H9 (cell line): Measurements from ENCODE around the gene LINGO4. TPM values are rescaled to one million over a fixed set of nuclear protein-coding genes. Genes with fewer than 3 reads are reported as not detected.

ENCODE experiments used
- DNase-seq: peaks from one replicate; pipeline ENCODE4 v3.0.0-alpha.2; 2017
- H2AFZ ChIP-seq: one replicate; pipeline ENCODE4 v1.6.1; 2013; ENCODE audit warnings: mild to moderate bottlenecking, low read length, control low read depth, moderate library complexity
- H2AK5ac ChIP-seq: 2 replicates; pipeline ENCODE4 v1.6.1; 2013; ENCODE audit warnings: low read length, control low read depth, mixed read lengths; ENCODE audit not compliant: insufficient read length
- H2BK120ac ChIP-seq: one replicate; pipeline ENCODE4 v1.6.1; 2013; ENCODE audit warnings: low read depth, mild to moderate bottlenecking, low read length, control low read depth, inconsistent platforms; ENCODE audit not compliant: poor library complexity, severe bottlenecking
- H2BK12ac ChIP-seq: 2 replicates; pipeline ENCODE4 v1.6.1; 2013; ENCODE audit warnings: low read length, control low read depth, mixed read lengths, low read depth; ENCODE audit not compliant: insufficient read length
- H2BK15ac ChIP-seq: 2 replicates; pipeline ENCODE4 v1.6.1; 2013; ENCODE audit warnings: low read depth, low read length, control low read depth
- H2BK20ac ChIP-seq: one replicate; pipeline ENCODE4 v1.6.1; 2013; ENCODE audit warnings: low read depth, mild to moderate bottlenecking, low read length, control low read depth, inconsistent platforms; ENCODE audit not compliant: poor library complexity, severe bottlenecking
- H2BK5ac ChIP-seq: 2 replicates; pipeline ENCODE4 v1.6.1; 2013; ENCODE audit warnings: low read length, control low read depth, mixed read lengths; ENCODE audit not compliant: insufficient read length
- H3K14ac ChIP-seq: 2 replicates; pipeline ENCODE4 v1.6.1; 2013; ENCODE audit warnings: low read length, control low read depth; ENCODE audit not compliant: insufficient read depth
- H3K18ac ChIP-seq: 2 replicates; pipeline ENCODE4 v1.6.1; 2013; ENCODE audit warnings: low read depth, mild to moderate bottlenecking, mixed read lengths, low read length, control low read depth; ENCODE audit not compliant: insufficient read length
- H3K23ac ChIP-seq: 2 replicates; pipeline ENCODE4 v1.6.1; 2013; ENCODE audit warnings: low read length, control low read depth, mixed read lengths, low read depth; ENCODE audit not compliant: insufficient read length
- H3K23me2 ChIP-seq: 2 replicates; pipeline ENCODE4 v1.6.1; 2013; ENCODE audit warnings: low read depth, mild to moderate bottlenecking, mixed read lengths, low read length, control low read depth; ENCODE audit not compliant: insufficient read length, poor library complexity, severe bottlenecking
- H3K27ac ChIP-seq: 2 replicates; pipeline ENCODE4 v1.5.1; 2013; ENCODE audit warnings: low read length, control low read depth, mixed read lengths, low read depth; ENCODE audit not compliant: insufficient read length
- H3K27me3 ChIP-seq: 2 replicates; pipeline ENCODE4 v1.6.1; 2013; ENCODE audit warnings: low read length, control low read depth, inconsistent platforms; ENCODE audit not compliant: insufficient read depth
- H3K4ac ChIP-seq: 2 replicates; pipeline ENCODE4 v1.6.1; 2013; ENCODE audit warnings: low read depth, mild to moderate bottlenecking, control low read depth, inconsistent platforms, low read length, moderate library complexity
- H3K4me1 ChIP-seq: 2 replicates; pipeline ENCODE4 v1.6.1; 2013; ENCODE audit warnings: low read length, control low read depth, inconsistent platforms; ENCODE audit not compliant: insufficient read depth
- H3K4me2 ChIP-seq: 2 replicates; pipeline ENCODE4 v1.6.1; 2013; ENCODE audit warnings: low read length, control low read depth, mixed read lengths; ENCODE audit not compliant: insufficient read length, insufficient read depth
- H3K56ac ChIP-seq: 2 replicates; pipeline ENCODE4 v1.6.1; 2013; ENCODE audit warnings: low read depth, mild to moderate bottlenecking, mixed read lengths, low read length, control low read depth; ENCODE audit not compliant: insufficient read length
- H3K79me1 ChIP-seq: 2 replicates; pipeline ENCODE4 v1.6.1; 2013; ENCODE audit warnings: low read depth, mild to moderate bottlenecking, moderate library complexity, low read length, control low read depth, inconsistent platforms; ENCODE audit not compliant: insufficient read depth, poor library complexity, severe bottlenecking
- H3K79me2 ChIP-seq: 2 replicates; pipeline ENCODE4 v1.6.1; 2013; ENCODE audit warnings: low read length, control low read depth, inconsistent platforms; ENCODE audit not compliant: insufficient read depth
- H3K9ac ChIP-seq: 2 replicates; pipeline ENCODE4 v1.6.1; 2013; ENCODE audit warnings: low read length, control low read depth, mixed read lengths; ENCODE audit not compliant: insufficient read length; ENCODE audit errors: extremely low read depth
- H3K9me3 ChIP-seq: one replicate; pipeline ENCODE4 v1.6.1; 2013; ENCODE audit warnings: low read depth, low read length, inconsistent platforms; ENCODE audit not compliant: control insufficient read depth
- H3T11ph ChIP-seq: one replicate; pipeline ENCODE4 v1.6.1; 2013; ENCODE audit warnings: mild to moderate bottlenecking, low read length, control low read depth, inconsistent platforms
- H4K20me1 ChIP-seq: one replicate; pipeline ENCODE4 v1.6.1; 2013; ENCODE audit not compliant: control insufficient read depth, insufficient read length, insufficient read depth
- H4K5ac ChIP-seq: 2 replicates; pipeline ENCODE4 v1.6.1; 2013; ENCODE audit warnings: low read depth, mild to moderate bottlenecking, mixed read lengths, low read length, control low read depth; ENCODE audit not compliant: insufficient read length
- H4K8ac ChIP-seq: replicated peaks from 2 replicates; pipeline ENCODE4 v1.6.1; 2013; ENCODE audit warnings: low read length, control low read depth, mixed read lengths, low read depth; ENCODE audit not compliant: insufficient read length
- H4K91ac ChIP-seq: 2 replicates; pipeline ENCODE4 v1.6.1; 2013; ENCODE audit warnings: low read depth, mild to moderate bottlenecking, moderate library complexity, mixed read lengths, low read length, control low read depth; ENCODE audit not compliant: insufficient read length
- H3K27ac Mint-ChIP-seq, 3 experiments: 2 replicates in 2 of 3; 3 replicates in 1 of 3; pipeline ENCODE4 v1.8.0; 2020 to 2021; ENCODE audit warnings: mixed read lengths in 3 of 3, mild to moderate bottlenecking in 1 of 3, moderate library complexity in 1 of 3
- H3K27me3 Mint-ChIP-seq: 2 replicates; pipeline ENCODE4 v1.8.0; 2021; ENCODE audit warnings: low read depth, mild to moderate bottlenecking, moderate library complexity, mixed read lengths
- H3K36me3 Mint-ChIP-seq, 3 experiments: 2 replicates in 2 of 3; 3 replicates in 1 of 3; pipeline ENCODE4 v1.8.0; 2020 to 2021; ENCODE audit warnings: low read depth in 3 of 3, mixed read lengths in 3 of 3; ENCODE audit not compliant: insufficient read depth in 1 of 3
- H3K4me1 Mint-ChIP-seq, 2 experiments: 2 replicates each; pipeline ENCODE4 v1.8.0; 2020; ENCODE audit warnings: mixed read lengths in 2 of 2
- H3K4me3 Mint-ChIP-seq, 2 experiments: 2 replicates in 1 of 2; 3 replicates in 1 of 2; pipeline ENCODE4 v1.8.0; 2020 to 2021; ENCODE audit warnings: mild to moderate bottlenecking in 2 of 2, mixed read lengths in 2 of 2, moderate library complexity in 1 of 2
- H3K9me3 Mint-ChIP-seq, 2 experiments: 2 replicates in 1 of 2; 3 replicates in 1 of 2; pipeline ENCODE4 v1.8.0; 2020; ENCODE audit warnings: mild to moderate bottlenecking in 2 of 2, mixed read lengths in 2 of 2, moderate library complexity in 1 of 2
- CTCF ChIP-seq: fragments of 200-600 bp; sonication (generic); conservative IDR thresholded peaks from 3 replicates; pipeline ENCODE4 v1.8.0; 2021; ENCODE audit warnings: antibody characterized with exemption, mild to moderate bottlenecking
- WGBS: extraction: QIAGEN DNeasy Blood & Tissue Kit; methylation state at CpG from one replicate; pipeline ENCODE4 v1.1.7; 2013; ENCODE audit warnings: missing lambda C conversion rate, low lambda C conversion rate, mixed read lengths; ENCODE audit not compliant: insufficient read length; ENCODE audit errors: extremely low coverage; 5-methylcytosine and 5-hydroxymethylcytosine counted together
- total RNA-seq: library from RNA; stranded (reverse); gene quantifications from 2 replicates; pipeline ENCODE4 v1.2.1, GENCODE V29; 2021

Gene LINGO4
- total RNA-seq, 1 experiment from 2014 or later = not detected

GRCh38 chr1:151813271-151813977 lies 8.2 kb upstream of the LINGO4 start:
- H3K79me1 ChIP-seq = no peaks in the 10 kb centered on the region
- peaks cover 5% of the 10 kb centered on the region; the same call in 1 of the 2 replicates for H3K27me3 Mint-ChIP-seq

More at GRCh38 chr1:151813271-151813977, 8.2 kb upstream of the LINGO4 start:
- Histone ChIP-seq H3K4me2 (no peak overlapping the region), H2BK120ac (no peak overlapping the region), H4K5ac (no peak overlapping the region), H2AFZ (no peak overlapping the region), H4K8ac (no peak overlapping the region), H3T11ph (no peak overlapping the region), H4K91ac (no peak overlapping the region), H3K4me1 (no peaks in the 10 kb centered on the region; the same call in 1 of the 2 replicates), H3K18ac (no peak overlapping the region), H2AK5ac (no peak overlapping the region), H3K79me2 (no peaks in the 10 kb centered on the region), H3K23ac (no peak overlapping the region), H3K9me3 (no peaks in the 10 kb centered on the region), H3K23me2 (no peaks in the 10 kb centered on the region), H2BK12ac (no peak overlapping the region), H2BK20ac (no peak overlapping the region), H2BK15ac (no peak overlapping the region), H4K20me1 (no peaks in the 10 kb centered on the region), H3K14ac (no peak overlapping the region), H2BK5ac (no peak overlapping the region), H3K56ac (no peak overlapping the region), H3K27ac (no peak overlapping the region), H3K27me3 (no peaks in the 10 kb centered on the region), H3K4ac (no peak overlapping the region), H3K9ac (no peak overlapping the region)
- Mint-ChIP-seq H3K4me1 (peaks cover 22 to 24% of the 10 kb centered on the region in 2 experiments), H3K4me3 (no peak overlapping the region), H3K36me3 (no peaks in the 10 kb centered on the region), H3K27ac (no peak overlapping the region), H3K9me3 (no peaks in the 10 kb centered on the region)
- TF ChIP-seq CTCF = no peak
- WGBS = no CpG with 5 or more reads among the region's 12 CpGs
- DNase-seq = no peak
